Cardiac muscle cell (in vitro differentiated cells and primary cell): Measurements from ENCODE around the gene CLDN20. TPM values are rescaled to one million over a fixed set of nuclear protein-coding genes. Genes with fewer than 3 reads are reported as not detected.

ENCODE experiments used
- DNase-seq, 2 donors: peaks; one replicate each; pipeline versions ENCODE4 v3.0.0 to v3.0.0-alpha.2; 2010 to 2017; ENCODE audit warnings: low read depth in 1 of 2, low spot score in 1 of 2
- H3K27ac ChIP-seq: fragments of 200-600 bp; sonication (generic); 2 replicates; pipeline ENCODE4 v1.5.1; 2016
- H3K27me3 ChIP-seq: fragments of 200-600 bp; sonication (generic); 2 replicates; pipeline ENCODE4 v1.6.0; 2016; ENCODE audit warnings: control low read depth
- H3K36me3 ChIP-seq: fragments of 200-600 bp; sonication (generic); 2 replicates; pipeline ENCODE4 v1.5.1; 2016; ENCODE audit warnings: control low read depth
- H3K4me1 ChIP-seq: fragments of 200-600 bp; sonication (generic); 2 replicates; pipeline ENCODE4 v1.8.1; 2017; ENCODE audit warnings: low read depth, mild to moderate bottlenecking, mixed run types
- H3K4me3 ChIP-seq: fragments of 200-600 bp; sonication (generic); 2 replicates; pipeline ENCODE4 v1.5.1; 2016; ENCODE audit warnings: mild to moderate bottlenecking
- H3K9me3 ChIP-seq: fragments of 200-600 bp; sonication (generic); 2 replicates; pipeline ENCODE4 v1.5.1; 2017; ENCODE audit warnings: low read depth, mild to moderate bottlenecking, control low read depth
- polyA plus RNA-seq: library from polyadenylated mRNA; unstranded; fragments of >200 nt; fragmentation: Nextera tagmentation; extraction: Ambion mirVana; gene quantifications from 2 replicates; pipeline ENCODE4 v1.2.1, GENCODE V29; 2016
- total RNA-seq: library from RNA; depleted of rRNA; stranded (reverse); fragments of >200 nt; gene quantifications from 2 replicates; pipeline ENCODE4 v1.2.3, GENCODE V29; 2016
- TF ChIP-seq, protein P1 (sequence below): IDR thresholded peaks from 2 replicates; pipeline ENCODE4 v1.5.1; 2012; ENCODE audit warnings: low read depth, mild to moderate bottlenecking, low read length

CLDN20 gene
- total and polyA plus RNA-seq, 2 experiments from 2014 or later = 0.44 TPM; not detected in 1

DNA sequence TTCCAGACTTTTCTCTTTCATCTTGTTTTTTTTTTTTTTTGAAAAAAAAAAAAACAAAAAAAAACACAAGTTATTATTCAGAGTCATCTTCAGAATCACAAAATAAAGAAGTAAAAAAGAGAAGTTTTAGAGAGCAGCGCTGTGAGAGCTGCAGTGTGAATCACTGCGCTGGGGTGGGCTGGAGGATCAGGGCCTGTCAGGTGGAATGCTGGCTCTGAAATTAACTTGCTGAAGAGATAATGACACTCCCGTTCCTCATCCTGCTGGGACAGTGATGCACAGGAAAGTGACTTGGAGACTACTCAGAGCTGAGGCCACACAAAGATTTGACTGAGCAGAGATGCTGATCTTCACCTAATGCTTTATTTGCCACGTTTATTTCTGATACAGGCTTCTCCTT is 42.7 kb upstream of the CLDN20 start:
- Histone ChIP-seq H3K4me3 (no peak overlapping the region), H3K36me3 (no peaks in the 10 kb centered on the region), H3K9me3 (no peaks in the 10 kb centered on the region), H3K4me1 (no peaks in the 10 kb centered on the region), H3K27me3 (peaks cover 12% of the 10 kb centered on the region), H3K27ac (no peak overlapping the region)
- no peak for DNase-seq
- TF ChIP-seq, protein P1, sequence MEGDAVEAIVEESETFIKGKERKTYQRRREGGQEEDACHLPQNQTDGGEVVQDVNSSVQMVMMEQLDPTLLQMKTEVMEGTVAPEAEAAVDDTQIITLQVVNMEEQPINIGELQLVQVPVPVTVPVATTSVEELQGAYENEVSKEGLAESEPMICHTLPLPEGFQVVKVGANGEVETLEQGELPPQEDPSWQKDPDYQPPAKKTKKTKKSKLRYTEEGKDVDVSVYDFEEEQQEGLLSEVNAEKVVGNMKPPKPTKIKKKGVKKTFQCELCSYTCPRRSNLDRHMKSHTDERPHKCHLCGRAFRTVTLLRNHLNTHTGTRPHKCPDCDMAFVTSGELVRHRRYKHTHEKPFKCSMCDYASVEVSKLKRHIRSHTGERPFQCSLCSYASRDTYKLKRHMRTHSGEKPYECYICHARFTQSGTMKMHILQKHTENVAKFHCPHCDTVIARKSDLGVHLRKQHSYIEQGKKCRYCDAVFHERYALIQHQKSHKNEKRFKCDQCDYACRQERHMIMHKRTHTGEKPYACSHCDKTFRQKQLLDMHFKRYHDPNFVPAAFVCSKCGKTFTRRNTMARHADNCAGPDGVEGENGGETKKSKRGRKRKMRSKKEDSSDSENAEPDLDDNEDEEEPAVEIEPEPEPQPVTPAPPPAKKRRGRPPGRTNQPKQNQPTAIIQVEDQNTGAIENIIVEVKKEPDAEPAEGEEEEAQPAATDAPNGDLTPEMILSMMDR = no peak

DNA sequence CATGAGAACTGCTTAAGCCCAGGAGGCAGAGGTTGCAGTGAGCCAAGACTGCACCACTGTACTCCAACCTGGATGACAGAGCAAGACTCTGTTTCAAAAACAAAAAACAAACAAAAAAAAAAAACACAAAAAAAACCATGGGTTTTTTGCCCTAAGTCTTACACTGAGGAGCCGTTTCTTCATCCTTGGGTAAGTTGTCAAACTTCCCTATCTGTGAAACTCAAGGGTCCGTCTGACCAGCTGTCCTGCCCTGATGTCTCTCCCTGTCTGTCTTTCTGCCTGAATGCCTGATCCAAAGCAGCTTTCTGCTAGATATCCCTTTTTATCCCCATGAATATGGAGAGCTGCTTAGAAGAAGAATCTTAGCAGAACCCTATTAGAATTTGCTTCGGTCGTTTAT is 41.3 kb upstream of the CLDN20 start:
- Histone ChIP-seq H3K9me3 (no peaks in the 10 kb centered on the region), H3K27ac (no peak overlapping the region), H3K36me3 (no peaks in the 10 kb centered on the region), H3K4me3 (no peak overlapping the region), H3K4me1 (no peaks in the 10 kb centered on the region), H3K27me3 (peaks cover 10% of the 10 kb centered on the region)
- TF ChIP-seq, protein P1 = no peak
- DNase-seq = no peak

DNA sequence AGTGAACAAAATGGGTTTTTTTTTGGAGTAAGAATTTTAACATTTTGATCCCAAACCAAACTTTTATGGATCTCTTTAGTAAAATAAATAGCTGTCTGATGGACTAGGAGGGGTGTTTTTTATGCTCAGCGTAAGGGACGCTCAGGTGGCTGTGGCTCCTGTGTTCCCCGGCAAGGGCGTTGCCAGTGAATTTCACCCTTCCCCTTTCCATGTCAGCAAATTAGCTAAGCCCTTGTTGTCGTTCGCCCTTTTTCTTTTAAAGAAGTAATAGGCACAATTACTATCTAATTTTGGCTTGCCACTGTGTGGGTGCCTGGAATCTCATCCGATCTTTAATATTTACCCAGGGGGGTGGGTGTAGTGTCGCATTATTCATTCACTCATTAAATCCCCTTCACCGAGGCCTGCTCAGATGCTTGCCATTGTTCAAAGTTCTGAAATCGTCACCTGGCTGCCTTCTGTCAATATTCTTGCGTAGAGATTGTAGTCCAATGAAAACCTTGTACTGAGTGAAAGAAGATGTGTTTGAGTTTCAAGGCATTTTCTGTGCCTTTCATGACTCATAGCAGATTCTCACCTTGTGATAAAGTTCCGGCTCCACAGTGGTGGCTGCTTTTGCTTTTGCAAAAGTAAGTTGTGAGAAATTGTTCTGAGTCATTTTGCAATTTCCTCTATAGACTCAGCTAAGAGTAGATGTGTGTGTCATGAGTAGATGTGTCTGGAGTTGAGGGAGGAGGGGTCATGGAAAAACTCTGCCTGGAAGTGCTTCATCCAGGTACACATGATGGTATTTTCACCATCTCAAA is 40.0 kb upstream of the CLDN20 start:
- Histone ChIP-seq H3K4me3 (no peak overlapping the region), H3K9me3 (no peaks in the 10 kb centered on the region), H3K4me1 (no peaks in the 10 kb centered on the region), H3K36me3 (no peaks in the 10 kb centered on the region), H3K27ac (no peak overlapping the region), H3K27me3 (peaks cover 9% of the 10 kb centered on the region)
- peak in 1 of 2 donors; percentile 78 for DNase-seq
- TF ChIP-seq, protein P1 = no peak

DNA sequence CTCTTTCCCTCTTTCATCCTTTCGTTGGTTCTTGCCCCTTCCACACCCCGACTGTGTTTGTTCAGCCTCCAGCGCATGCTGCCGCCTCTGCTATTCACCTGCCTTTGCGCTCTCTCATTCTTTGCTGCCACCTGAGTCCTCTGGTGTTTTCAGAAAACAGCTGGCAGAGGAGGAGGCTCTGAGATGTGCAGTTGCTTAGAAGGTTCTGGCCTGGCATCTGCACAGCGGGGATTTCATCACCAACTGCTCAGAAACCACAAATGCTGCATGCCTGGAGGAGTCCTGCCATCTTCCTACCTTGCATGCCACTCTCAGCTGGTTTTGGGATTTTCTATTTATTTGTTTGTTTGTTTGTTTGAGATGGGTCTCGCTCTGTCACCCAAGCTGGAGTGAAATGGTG is 39.2 kb upstream of the CLDN20 start:
- Histone ChIP-seq H3K4me1 (no peaks in the 10 kb centered on the region), H3K27me3 (peaks cover 9% of the 10 kb centered on the region), H3K9me3 (no peaks in the 10 kb centered on the region), H3K27ac (no peak overlapping the region), H3K4me3 (no peak overlapping the region), H3K36me3 (no peaks in the 10 kb centered on the region)
- TF ChIP-seq, protein P1 = no peak
- peak in 1 of 2 donors; percentile 21 for DNase-seq

DNA sequence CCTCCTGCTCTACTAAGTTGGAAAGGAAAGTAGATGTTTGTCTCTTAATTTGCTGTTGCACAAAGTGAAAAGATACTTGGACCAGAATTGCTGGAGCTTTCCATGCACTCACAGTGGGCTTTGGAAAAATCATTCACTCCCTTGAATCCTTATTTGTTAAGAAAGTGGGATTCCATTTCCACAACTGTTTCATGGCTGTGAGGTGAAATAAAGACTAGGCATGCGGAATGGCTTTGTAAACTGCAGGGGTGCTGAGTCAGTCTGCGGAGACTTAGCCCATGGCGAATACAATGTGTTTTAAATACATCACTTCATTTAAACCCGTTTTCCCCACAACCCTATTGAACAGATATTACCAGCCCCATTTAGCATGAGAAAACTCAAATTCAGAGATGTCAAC is 36.8 kb upstream of the CLDN20 start:
- H3K27ac ChIP-seq = no peak overlapping the region
- no peak for DNase-seq

More for the DNA sequence above, 36.8 kb upstream of the CLDN20 start:
- H3K4me3 ChIP-seq = no peak overlapping the region
- TF ChIP-seq, protein P1 = no peak
- no peaks in the 10 kb centered on the region for H3K36me3 ChIP-seq
- H3K4me1 ChIP-seq = no peaks in the 10 kb centered on the region
- no peaks in the 10 kb centered on the region for H3K9me3 ChIP-seq
- peaks cover 9% of the 10 kb centered on the region for H3K27me3 ChIP-seq
